AG04449 (cell line): ENCODE results near the gene SHANK3.

Experiments
- CTCF ChIA-PET: fragments of 350-600 bp; formaldehyde crosslinking; extraction: SDS; loops from one replicate; lab custom pipeline; 2021; ENCODE audit warnings: antibody characterized with exemption; lab: Yijun Ruan, JAX
- POLR2A ChIA-PET: fragments of 400-600, 350-600 bp; formaldehyde crosslinking; extraction: SDS; loops from one replicate; lab custom pipeline; 2020; ENCODE audit warnings: antibody characterized with exemption, inconsistent platforms; lab: Yijun Ruan, JAX
- DNase-seq: peaks from one replicate; pipeline ENCODE4 v3.0.0-alpha.2; 2010; ENCODE audit warnings: low read depth, low spot score
- H3K4me3 ChIP-seq: 2 replicates; pipeline ENCODE4 v1.5.1; 2011; ENCODE audit warnings: low read depth, mild to moderate bottlenecking, control low read depth, low read length
- CTCF ChIP-seq: IDR thresholded peaks from one replicate; pipeline ENCODE4 v1.5.1; 2011; ENCODE audit warnings: mild to moderate bottlenecking, moderate library complexity, low read length, control low read depth, inconsistent platforms; ENCODE audit not compliant: insufficient read depth; ENCODE audit errors: missing control alignments

SHANK3 gene

DNA sequence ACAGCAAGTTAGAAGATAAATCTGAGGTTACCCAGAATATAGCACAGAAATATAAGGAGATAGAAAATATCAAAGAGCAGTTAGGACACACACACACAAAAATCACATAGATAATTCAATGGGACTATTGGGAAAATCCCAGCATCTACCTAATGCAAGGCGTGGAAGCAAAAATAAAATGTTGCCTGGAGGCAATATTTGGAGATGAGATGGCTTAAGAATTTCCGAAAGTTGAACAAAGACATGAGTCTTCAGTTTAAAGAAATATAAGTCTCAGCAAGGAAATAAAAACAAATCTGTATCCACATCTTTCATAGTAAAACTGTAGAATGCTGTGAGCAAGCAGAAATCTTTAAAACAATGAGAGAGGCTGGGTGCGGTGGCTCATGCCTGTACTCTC, 35.9 kb downstream of the SHANK3 start:
- no peak for TF ChIP-seq CTCF
- CTCF ChIA-PET: interaction anchor here (1.8 kb wide), 1 partner anchor 10 kb away, joined by 4 read pairs; no protein-coding TSS in a partner anchor
- no peak overlapping the region for H3K4me3 ChIP-seq
- no peak for DNase-seq
- POLR2A ChIA-PET: no interaction called here

GRCh38 chr22:50708996-50709395, 36.4 kb downstream of the SHANK3 start:
- no peak overlapping the region for H3K4me3 ChIP-seq
- ChIA-PET CTCF (interaction anchor here (1.0 to 1.8 kb wide), 3 partner anchors 11 to 23 kb away, joined by 3 to 4 read pairs (median 4); no protein-coding TSS in a partner anchor), POLR2A (no interaction called here)

GRCh38 chr22:50710221-50710620, 37.6 kb downstream of the SHANK3 start:
- no peak for DNase-seq
- ChIA-PET POLR2A (interaction anchor here (0.6 kb wide), 1 partner anchor 44 kb away, joined by 3 read pairs; no protein-coding TSS in a partner anchor), CTCF (interaction anchor here (1.8 kb wide), 1 partner anchor 12 kb away, joined by 4 read pairs; no protein-coding TSS in a partner anchor)
- no peak for TF ChIP-seq CTCF
- H3K4me3 ChIP-seq: no peak overlapping the region

More at GRCh38 chr22:50708996-50709395, 36.4 kb downstream of the SHANK3 start:
- TF ChIP-seq CTCF: no peak
- DNase-seq: no peak

GRCh38 chr22:50710886-50711285, 38.3 kb downstream of the SHANK3 start:
- DNase-seq: no peak
- ChIA-PET POLR2A (no interaction called here), CTCF (no interaction called here)

GRCh38 chr22:50711446-50712340, 39.1 kb downstream of the SHANK3 start:
- no peak for TF ChIP-seq CTCF
- H3K4me3 ChIP-seq: no peak overlapping the region
- no peak for DNase-seq
- ChIA-PET CTCF (interaction anchor here (0.6 to 1.5 kb wide), 3 partner anchors 15 to 135 kb away, joined by 3 to 4 read pairs (median 3); no protein-coding TSS in a partner anchor), POLR2A (no interaction called here)

More at GRCh38 chr22:50710886-50711285, 38.3 kb downstream of the SHANK3 start:
- no peak for TF ChIP-seq CTCF
- no peak overlapping the region for H3K4me3 ChIP-seq
